ENCODE measurements around the gene SLC1A3. TPM values are rescaled to one million over a fixed set of nuclear protein-coding genes. Genes with fewer than 3 reads are reported as not detected.

The SLC1A3 gene
- total RNA-seq, 6 donors from 2014 or later: 22.4 to 235 (median 42.0) TPM

- H3K27ac ChIP-seq: no peak overlapping the region
- H3K27me3 ChIP-seq: no peaks in the 10 kb centered on the region
- no peak overlapping the region for H3K4me3 ChIP-seq
- no peaks in the 10 kb centered on the region for H3K36me3 ChIP-seq
- no peaks in the 10 kb centered on the region for H3K4me1 ChIP-seq
- 28 to 49% methylated on average over 3 of the region's 3 CpGs for WGBS, 2 donors
- no peak for ATAC-seq (ENCODE audit: low FRiP score in 2 of 2)
- DNase-seq: no peak
- TF ChIP-seq POLR2AphosphoS5 (IDR thresholded peaks at IDR 0.05) (no peak), POLR2A (IDR thresholded peaks at IDR 0.05) (no peak), CTCF (IDR thresholded peaks at IDR 0.05) (no peak), EP300 (IDR thresholded peaks at IDR 0.05) (no peak)
- H3K9me3 ChIP-seq: no peaks in the 10 kb centered on the region
These were observed 61.4 kb downstream of the SLC1A3 start for GRCh38 chr5:36667824-36668223.

- DNase-seq (no peak), ATAC-seq (ENCODE audit: low FRiP score in 2 of 2) (no peak)
- Histone ChIP-seq H3K4me1 (no peaks in the 10 kb centered on the region), H3K27me3 (no peaks in the 10 kb centered on the region), H3K27ac (no peak overlapping the region), H3K9me3 (no peaks in the 10 kb centered on the region), H3K36me3 (no peaks in the 10 kb centered on the region), H3K4me3 (no peak overlapping the region)
- WGBS, 2 donors: 89 to 90% methylated on average over 13 of the region's 13 CpGs
- TF ChIP-seq POLR2AphosphoS5 (IDR thresholded peaks at IDR 0.05): no peak
- TF ChIP-seq CTCF (IDR thresholded peaks at IDR 0.05): no peak
- no peak for TF ChIP-seq POLR2A (IDR thresholded peaks at IDR 0.05)
- TF ChIP-seq EP300 (IDR thresholded peaks at IDR 0.05): no peak
These were observed 62.7 kb downstream of the SLC1A3 start for GRCh38 chr5:36669015-36669651.

- Histone ChIP-seq H3K4me3 (no peak overlapping the region), H3K4me1 (no peaks in the 10 kb centered on the region), H3K27me3 (no peaks in the 10 kb centered on the region), H3K9me3 (no peaks in the 10 kb centered on the region), H3K36me3 (no peaks in the 10 kb centered on the region), H3K27ac (no peak overlapping the region)
- DNase-seq (no peak), ATAC-seq (ENCODE audit: low FRiP score in 2 of 2) (no peak)
- TF ChIP-seq POLR2AphosphoS5 (IDR thresholded peaks at IDR 0.05) (no peak), POLR2A (IDR thresholded peaks at IDR 0.05) (no peak), EP300 (IDR thresholded peaks at IDR 0.05) (no peak), CTCF (IDR thresholded peaks at IDR 0.05) (no peak)
- WGBS, 2 donors: 77 to 87% methylated on average over 3 of the region's 3 CpGs
These were observed 64.1 kb downstream of the SLC1A3 start for GRCh38 chr5:36670548-36670947.

- TF ChIP-seq EP300 (IDR thresholded peaks at IDR 0.05) (no peak), CTCF (IDR thresholded peaks at IDR 0.05) (no peak), POLR2AphosphoS5 (IDR thresholded peaks at IDR 0.05) (no peak), POLR2A (IDR thresholded peaks at IDR 0.05) (no peak)
- no peaks in the 10 kb centered on the region for H3K9me3 ChIP-seq
- DNase-seq: no peak
- no peak for ATAC-seq (ENCODE audit: low FRiP score in 2 of 2)
- H3K4me1 ChIP-seq: no peaks in the 10 kb centered on the region
- no peaks in the 10 kb centered on the region for H3K27me3 ChIP-seq
- H3K36me3 ChIP-seq: no peaks in the 10 kb centered on the region
- H3K4me3 ChIP-seq: no peak overlapping the region
- WGBS, 2 donors: 76 to 85% methylated on average over 3 of the region's 3 CpGs
- no peak overlapping the region for H3K27ac ChIP-seq
These were observed 68.9 kb downstream of the SLC1A3 start for GRCh38 chr5:36675282-36675681.
